Breast epithelium (tissue), 4 donors: ENCODE results near the gene SUSD6. TPM values are rescaled to one million over a fixed set of nuclear protein-coding genes. Genes with fewer than 3 reads are reported as not detected.
A peak's percentile ranks its signal among the peaks of the same experiment; 100 is the strongest.

Experiments used
- DNase-seq, 2 donors: peaks; one replicate each; pipeline ENCODE4 v3.0.0-alpha.2; 2019; ENCODE audit warnings: low spot score in 2 of 2
- H3K27ac ChIP-seq, 2 donors: fragments of 200-600 bp; sonication (generic) in 1 of 2; one replicate each; pipeline ENCODE4 v1.5.1; 2016 to 2019; ENCODE audit warnings: mild to moderate bottlenecking in 1 of 2
- H3K27me3 ChIP-seq, 2 donors: fragments of 200-600 bp; sonication (generic) in 1 of 2; one replicate each; pipeline versions ENCODE4 v1.5.1 to v1.6.0; 2017 to 2019; ENCODE audit warnings: control low read depth in 1 of 2, mild to moderate bottlenecking in 1 of 2
- H3K36me3 ChIP-seq: fragments of 200-600 bp; one replicate; pipeline ENCODE4 v1.5.1; 2019
- H3K4me1 ChIP-seq, 2 donors: fragments of 200-600 bp; sonication (generic); one replicate each; pipeline ENCODE4 v1.5.1; 2016 to 2019; ENCODE audit warnings: control low read depth in 1 of 2
- H3K4me3 ChIP-seq, 3 donors: fragments of 200-600 bp; sonication (generic); 1 replicate in 2 of 3; 2 replicates in 1 of 3; pipeline ENCODE4 v1.5.1; 2016 to 2019; ENCODE audit warnings: mild to moderate bottlenecking in 3 of 3, moderate library complexity in 2 of 3
- H3K9me3 ChIP-seq, 2 donors: fragments of 200-600 bp; sonication (generic) in 1 of 2; one replicate each; pipeline ENCODE4 v1.5.1; 2016 to 2019; ENCODE audit warnings: control low read depth in 1 of 2
- POLR2A ChIP-seq: fragments of 450-650 bp; IDR thresholded peaks from one replicate; pipeline ENCODE4 v1.6.1; 2016; ENCODE audit warnings: antibody characterized with exemption, mild to moderate bottlenecking, moderate library complexity
- POLR2AphosphoS5 ChIP-seq, 3 donors: sonication (generic); formaldehyde crosslinking; IDR thresholded peaks; one replicate each; pipeline ENCODE4 v1.6.1; 2017; ENCODE audit warnings: antibody characterized with exemption in 3 of 3
- intact Hi-C: fragments of 100-400 bp; cut with DNase I; formaldehyde crosslinking; loops from one replicate; pipeline ENCODE4 v1.15.1; 2023; ENCODE audit warnings: low total_unique reads
- total RNA-seq, 3 donors: library from RNA; depleted of rRNA; stranded (reverse); fragments of >200 nt; gene quantifications; one replicate each; pipeline ENCODE4 v1.1.0, GENCODE V29; 2016
- TF ChIP-seq, protein P1 (sequence below), 3 donors: fragments of 450-650 bp; IDR thresholded peaks; one replicate each; pipeline ENCODE4 v1.5.1; 2016 to 2017; ENCODE audit warnings: antibody characterized with exemption in 3 of 3, mild to moderate bottlenecking in 3 of 3, moderate library complexity in 3 of 3

Gene SUSD6
- total RNA-seq, 3 donors from 2014 or later, result 30.2 to 55.9 (median 55.7) TPM

DNA sequence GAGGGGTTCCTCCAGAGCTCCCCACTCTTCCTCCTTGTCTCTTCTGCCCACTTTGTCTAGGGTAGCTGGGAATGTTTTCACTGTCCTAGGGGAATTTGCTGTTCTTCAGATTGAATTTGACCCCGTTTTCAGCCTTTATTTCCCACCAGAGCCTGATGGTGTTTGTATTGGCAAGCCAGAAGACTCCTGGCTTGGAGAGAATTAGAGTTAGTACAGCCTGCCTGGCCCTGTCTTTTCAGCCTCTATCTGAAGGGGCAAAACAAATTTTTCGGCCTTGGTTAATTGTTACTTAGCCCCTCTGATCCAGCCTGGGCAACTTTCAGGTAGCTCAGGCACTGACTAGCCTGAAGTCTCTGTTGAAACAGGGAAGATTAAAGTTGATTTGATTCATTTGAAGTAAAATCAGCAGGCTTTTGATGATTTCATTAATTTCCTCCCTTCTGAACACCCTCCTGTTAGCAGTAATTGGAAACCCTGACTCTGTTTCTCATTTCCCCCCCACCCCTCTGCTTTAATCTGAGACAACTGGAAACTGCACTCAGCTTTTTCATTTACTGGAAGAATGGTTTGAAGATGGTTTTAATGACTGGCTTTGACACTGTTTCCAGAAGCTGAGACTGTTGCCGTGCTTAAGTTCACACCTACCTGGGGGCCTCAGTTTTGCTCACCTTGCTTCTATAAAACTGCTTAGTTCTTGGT lies 63.3 kb downstream of the SUSD6 start:
- Histone ChIP-seq H3K27me3 (no peaks in the 10 kb centered on the region), H3K4me3 (no peak overlapping the region), H3K4me1 (peaks cover 13 to 23% of the 10 kb centered on the region in 2 donors), H3K9me3 (no peaks in the 10 kb centered on the region), H3K27ac (peak overlapping the region; percentile 75 to 79), H3K36me3 (no peaks in the 10 kb centered on the region)
- TF ChIP-seq, protein P1, sequence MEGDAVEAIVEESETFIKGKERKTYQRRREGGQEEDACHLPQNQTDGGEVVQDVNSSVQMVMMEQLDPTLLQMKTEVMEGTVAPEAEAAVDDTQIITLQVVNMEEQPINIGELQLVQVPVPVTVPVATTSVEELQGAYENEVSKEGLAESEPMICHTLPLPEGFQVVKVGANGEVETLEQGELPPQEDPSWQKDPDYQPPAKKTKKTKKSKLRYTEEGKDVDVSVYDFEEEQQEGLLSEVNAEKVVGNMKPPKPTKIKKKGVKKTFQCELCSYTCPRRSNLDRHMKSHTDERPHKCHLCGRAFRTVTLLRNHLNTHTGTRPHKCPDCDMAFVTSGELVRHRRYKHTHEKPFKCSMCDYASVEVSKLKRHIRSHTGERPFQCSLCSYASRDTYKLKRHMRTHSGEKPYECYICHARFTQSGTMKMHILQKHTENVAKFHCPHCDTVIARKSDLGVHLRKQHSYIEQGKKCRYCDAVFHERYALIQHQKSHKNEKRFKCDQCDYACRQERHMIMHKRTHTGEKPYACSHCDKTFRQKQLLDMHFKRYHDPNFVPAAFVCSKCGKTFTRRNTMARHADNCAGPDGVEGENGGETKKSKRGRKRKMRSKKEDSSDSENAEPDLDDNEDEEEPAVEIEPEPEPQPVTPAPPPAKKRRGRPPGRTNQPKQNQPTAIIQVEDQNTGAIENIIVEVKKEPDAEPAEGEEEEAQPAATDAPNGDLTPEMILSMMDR (IDR thresholded peaks at IDR 0.05), result no peak
- TF ChIP-seq POLR2AphosphoS5 (IDR thresholded peaks at IDR 0.05), result no peak
- no peak for TF ChIP-seq POLR2A
- DNase-seq, result no peak
- intact Hi-C loops, result loop anchor here (10.0 kb wide), 1 partner anchor 60 kb away; the partner anchor contains the start of gene SUSD6

DNA sequence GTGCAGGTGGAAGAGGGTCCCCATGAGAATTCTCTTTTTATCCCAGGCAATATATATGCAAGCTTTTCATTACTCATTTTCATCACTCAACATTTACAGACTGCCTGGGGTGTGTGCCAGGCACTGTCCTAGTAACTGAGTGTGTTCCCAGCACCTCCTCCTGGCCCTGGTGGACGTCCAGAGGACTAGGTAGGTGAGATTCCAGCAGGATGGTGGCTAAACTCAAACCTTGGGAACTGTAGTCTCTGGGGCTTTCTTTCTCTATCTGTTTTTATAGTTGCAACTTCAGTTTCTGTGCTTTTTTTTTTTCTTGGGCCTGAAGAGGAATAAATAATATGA lies 63.8 kb downstream of the SUSD6 start:
- Histone ChIP-seq H3K4me3 (no peak overlapping the region), H3K27ac (peak overlapping the region; percentile 75 to 79), H3K9me3 (no peaks in the 10 kb centered on the region), H3K27me3 (no peaks in the 10 kb centered on the region), H3K4me1 (peaks cover 11 to 23% of the 10 kb centered on the region in 2 donors), H3K36me3 (no peaks in the 10 kb centered on the region)
- TF ChIP-seq POLR2AphosphoS5 (IDR thresholded peaks at IDR 0.05), result no peak
- TF ChIP-seq, protein P1 (IDR thresholded peaks at IDR 0.05), result no peak
- no peak for TF ChIP-seq POLR2A
- intact Hi-C loops, result loop anchor here (10.0 kb wide), 1 partner anchor 60 kb away; the partner anchor contains the start of gene SUSD6
- no peak for DNase-seq

DNA sequence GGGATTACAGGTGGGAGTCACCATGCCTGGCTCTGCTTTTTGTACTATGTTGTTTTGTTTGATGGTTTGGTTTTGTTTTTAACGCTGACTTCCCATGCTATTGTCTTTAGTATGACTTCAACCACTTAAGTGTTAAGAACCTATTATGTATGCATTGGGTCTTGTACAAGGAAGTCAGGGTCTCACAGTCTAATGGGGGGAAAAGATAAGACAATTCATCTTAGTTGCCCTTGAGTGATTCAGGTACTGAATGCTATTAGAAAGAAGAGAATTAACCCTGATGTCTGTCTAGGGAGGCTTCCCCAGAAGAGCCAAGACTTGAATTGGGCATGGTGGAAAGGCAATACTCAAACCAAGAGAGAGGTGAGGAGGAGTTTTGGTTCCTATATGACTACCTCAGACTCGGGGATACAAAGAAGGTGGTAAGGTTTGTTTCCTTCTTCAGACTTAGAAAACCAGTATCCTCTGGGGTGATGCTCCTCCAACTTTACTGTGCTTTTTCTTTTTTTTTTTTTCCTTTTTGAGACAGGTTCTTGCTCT lies 64.6 kb downstream of the SUSD6 start:
- Histone ChIP-seq H3K27me3 (no peaks in the 10 kb centered on the region), H3K9me3 (no peaks in the 10 kb centered on the region), H3K36me3 (no peaks in the 10 kb centered on the region), H3K4me3 (no peak overlapping the region), H3K27ac (peak overlapping the region; percentile 10 to 79), H3K4me1 (peaks cover 8 to 22% of the 10 kb centered on the region in 2 donors)
- TF ChIP-seq, protein P1 (IDR thresholded peaks at IDR 0.05), result no peak
- TF ChIP-seq POLR2AphosphoS5 (IDR thresholded peaks at IDR 0.05) (no peak), POLR2A (no peak)
- intact Hi-C loops, result loop anchor here (10.0 kb wide), 1 partner anchor 61 kb away; the partner anchor contains the start of gene SUSD6
- DNase-seq, result no peak

DNA sequence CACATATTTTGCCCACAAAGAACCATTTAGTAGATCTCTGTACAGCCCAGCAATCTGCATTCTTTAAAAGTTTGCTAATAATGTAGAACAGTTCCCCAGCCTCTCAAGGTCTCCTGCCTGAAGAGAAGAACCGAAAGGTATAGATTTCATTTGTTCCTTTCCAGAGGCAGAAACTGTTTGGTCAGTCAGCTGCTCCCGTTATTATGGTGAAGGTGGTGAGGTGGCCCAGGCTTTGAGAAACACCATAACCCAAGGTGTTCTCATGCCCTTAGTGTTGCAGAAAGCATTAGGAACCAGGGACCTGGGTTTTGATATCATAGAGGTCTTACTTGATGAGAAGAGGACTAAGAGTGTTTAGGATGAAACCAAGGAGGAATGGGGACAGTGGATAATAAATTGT lies 65.3 kb downstream of the SUSD6 start:
- no peaks in the 10 kb centered on the region for H3K27me3 ChIP-seq
- no peak for DNase-seq
- intact Hi-C loops, result loop anchor here (10.0 kb wide), 1 partner anchor 62 kb away; the partner anchor contains the start of gene SUSD6
- peak overlapping the region in 1 of 2 donors; percentile 2 for H3K27ac ChIP-seq
- TF ChIP-seq POLR2A, result no peak
- TF ChIP-seq, protein P1 (IDR thresholded peaks at IDR 0.05), result no peak
- TF ChIP-seq POLR2AphosphoS5 (IDR thresholded peaks at IDR 0.05), result no peak
- no peaks in the 10 kb centered on the region for H3K9me3 ChIP-seq
- H3K4me3 ChIP-seq, result no peak overlapping the region
- H3K36me3 ChIP-seq, result no peaks in the 10 kb centered on the region
- peaks cover 8 to 14% of the 10 kb centered on the region in 2 donors for H3K4me1 ChIP-seq

DNA sequence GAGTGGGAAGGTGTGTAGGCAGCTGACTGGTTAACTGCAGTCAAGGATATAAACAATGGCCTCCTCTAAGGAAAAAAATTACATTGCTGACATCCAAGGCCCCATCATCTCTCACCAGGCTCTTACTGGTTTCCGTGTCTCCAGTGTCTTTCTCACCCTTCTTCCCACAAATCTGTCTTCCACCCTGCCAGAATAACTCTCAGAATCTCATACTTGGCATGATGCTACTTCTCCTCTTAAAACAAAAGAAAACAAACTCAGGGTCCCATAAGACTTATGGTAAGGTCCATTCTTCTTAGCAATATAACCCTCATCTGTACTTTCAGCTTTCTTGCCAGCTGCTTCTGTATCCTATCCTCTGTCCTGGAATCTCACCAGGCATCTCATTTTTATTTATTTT lies 68.9 kb downstream of the SUSD6 start:
- TF ChIP-seq, protein P1 (IDR thresholded peaks at IDR 0.05), result no peak
- TF ChIP-seq POLR2A, result no peak
- no peak for TF ChIP-seq POLR2AphosphoS5 (IDR thresholded peaks at IDR 0.05)
- peak overlapping the region in 1 of 2 donors; percentile 22 for H3K27ac ChIP-seq
- no peaks in the 10 kb centered on the region for H3K27me3 ChIP-seq
- intact Hi-C loops, result no loop called here
- no peaks in the 10 kb centered on the region for H3K36me3 ChIP-seq
- DNase-seq, result no peak
- H3K4me1 ChIP-seq, result peaks cover 3 to 24% of the 10 kb centered on the region in 2 donors
- no peak overlapping the region for H3K4me3 ChIP-seq
- H3K9me3 ChIP-seq, result no peaks in the 10 kb centered on the region
